Suppressor macrophage (primary cell): ENCODE measurements around the gene PLPPR3.
"Not testable (repeated sequence)": the region's sequence is repeated elsewhere in the genome, so short reads cannot be mapped to it uniquely, and the experiment has no call there.

Experiments
- DNase-seq, 4 experiments: peaks; one replicate each; pipeline ENCODE4 v3.0.0-alpha.2; 2020 to 2022
- total RNA-seq, 17 experiments: gene quantifications; one replicate each; lab custom pipeline; 2026; ENCODE audit warnings: mixed read lengths in 6 of 17, inconsistent platforms in 3 of 17; lab: John Stamatoyannopoulos, UW

The PLPPR3 gene
- total RNA-seq: 0.04 to 0.99 (median 0.24) reads per million in 17 experiments

GRCh38 chr19:821825-822503, at the start of gene PLPPR3:
Gene PLPPR3 (minus strand): TSS chr19:821955. CDS start chr19:821559, 396 bp downstream.
- DNase-seq: no peak

GRCh38 chr19:870963-871401, 49.2 kb upstream of the PLPPR3 start:
- no peak for DNase-seq

GRCh38 chr19:870314-870713, 48.6 kb upstream of the PLPPR3 start:
- no peak for DNase-seq

- no peak for DNase-seq
Measured at GRCh38 chr19:869245-870177, 47.8 kb upstream of the PLPPR3 start.

- no peak for DNase-seq
Measured at GRCh38 chr19:868458-869244, 46.9 kb upstream of the PLPPR3 start.

- DNase-seq: no peak
Measured at GRCh38 chr19:867855-868457, 46.2 kb upstream of the PLPPR3 start.

GRCh38 chr19:867301-867793, 45.6 kb upstream of the PLPPR3 start:
- DNase-seq: no peak

GRCh38 chr19:866769-867300, 45.1 kb upstream of the PLPPR3 start:
- no peak for DNase-seq

GRCh38 chr19:863315-863620, 41.5 kb upstream of the PLPPR3 start:
- peak in 1 of 4 experiments; percentile 16 for DNase-seq

GRCh38 chr19:862581-863314, 41.0 kb upstream of the PLPPR3 start:
- peak; percentile 65 to 79 (median 73) for DNase-seq

GRCh38 chr19:861756-862580, 40.2 kb upstream of the PLPPR3 start:
- peak; percentile 65 to 85 (median 74) for DNase-seq

- no peak for DNase-seq
Measured at GRCh38 chr19:861141-861755, 39.5 kb upstream of the PLPPR3 start.

- DNase-seq: peak; percentile 71 to 91 (median 80)
Measured at GRCh38 chr19:858868-859843, 37.4 kb upstream of the PLPPR3 start, which contains the start of gene CFD. Gene CFD (plus strand): TSS chr19:859664. CDS start chr19:859690, 26 bp downstream.

- DNase-seq: no peak
Measured at GRCh38 chr19:858284-858683, 36.5 kb upstream of the PLPPR3 start.

GRCh38 chr19:855566-856120, 33.9 kb upstream of the PLPPR3 start:
- DNase-seq: no peak

- no peak for DNase-seq
Measured at GRCh38 chr19:855142-855541, 33.4 kb upstream of the PLPPR3 start.

GRCh38 chr19:854549-854948, 32.8 kb upstream of the PLPPR3 start:
- no peak for DNase-seq

GRCh38 chr19:853614-854220, 32.0 kb upstream of the PLPPR3 start:
- DNase-seq: not testable (repeated sequence)
